Measurements from ENCODE around the gene PAX5.

DNA sequence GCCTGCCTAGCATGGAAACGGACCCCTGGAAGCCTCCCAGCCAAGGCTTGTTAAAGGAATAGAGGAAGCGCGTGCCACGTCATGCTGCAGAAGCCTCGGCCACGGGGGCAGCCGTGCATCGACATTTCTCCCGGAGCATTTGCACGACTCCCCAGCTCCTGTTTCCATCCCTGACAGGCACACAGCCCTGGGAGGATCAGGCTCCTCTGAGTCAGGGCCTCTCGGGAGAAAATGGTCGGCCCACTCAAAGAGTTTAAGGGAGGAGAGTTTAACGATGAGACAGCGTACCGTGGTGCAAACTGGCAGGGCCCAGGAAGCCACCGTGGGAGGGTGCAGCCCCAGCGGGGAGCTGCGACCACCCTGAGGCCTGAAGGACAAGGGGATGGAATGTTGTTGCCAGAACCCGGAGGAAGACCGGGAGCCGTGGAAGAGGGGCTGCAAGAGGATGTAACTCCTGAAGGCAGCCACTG lies 213.6 kb downstream of the PAX5 start:
- TF ChIP-seq POLR2A (IDR thresholded peaks at IDR 0.05) (no peak), EP300 (IDR thresholded peaks at IDR 0.05) (no peak)
- TF ChIP-seq, protein P1, sequence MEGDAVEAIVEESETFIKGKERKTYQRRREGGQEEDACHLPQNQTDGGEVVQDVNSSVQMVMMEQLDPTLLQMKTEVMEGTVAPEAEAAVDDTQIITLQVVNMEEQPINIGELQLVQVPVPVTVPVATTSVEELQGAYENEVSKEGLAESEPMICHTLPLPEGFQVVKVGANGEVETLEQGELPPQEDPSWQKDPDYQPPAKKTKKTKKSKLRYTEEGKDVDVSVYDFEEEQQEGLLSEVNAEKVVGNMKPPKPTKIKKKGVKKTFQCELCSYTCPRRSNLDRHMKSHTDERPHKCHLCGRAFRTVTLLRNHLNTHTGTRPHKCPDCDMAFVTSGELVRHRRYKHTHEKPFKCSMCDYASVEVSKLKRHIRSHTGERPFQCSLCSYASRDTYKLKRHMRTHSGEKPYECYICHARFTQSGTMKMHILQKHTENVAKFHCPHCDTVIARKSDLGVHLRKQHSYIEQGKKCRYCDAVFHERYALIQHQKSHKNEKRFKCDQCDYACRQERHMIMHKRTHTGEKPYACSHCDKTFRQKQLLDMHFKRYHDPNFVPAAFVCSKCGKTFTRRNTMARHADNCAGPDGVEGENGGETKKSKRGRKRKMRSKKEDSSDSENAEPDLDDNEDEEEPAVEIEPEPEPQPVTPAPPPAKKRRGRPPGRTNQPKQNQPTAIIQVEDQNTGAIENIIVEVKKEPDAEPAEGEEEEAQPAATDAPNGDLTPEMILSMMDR (IDR thresholded peaks at IDR 0.05): no peak

Data from ovary (tissue), 3 donors.